ENCODE results near the gene PLXDC2.
"Not testable (repeated sequence)": the region's sequence is repeated elsewhere in the genome, so short reads cannot be mapped to it uniquely, and the experiment has no call there.

DNA sequence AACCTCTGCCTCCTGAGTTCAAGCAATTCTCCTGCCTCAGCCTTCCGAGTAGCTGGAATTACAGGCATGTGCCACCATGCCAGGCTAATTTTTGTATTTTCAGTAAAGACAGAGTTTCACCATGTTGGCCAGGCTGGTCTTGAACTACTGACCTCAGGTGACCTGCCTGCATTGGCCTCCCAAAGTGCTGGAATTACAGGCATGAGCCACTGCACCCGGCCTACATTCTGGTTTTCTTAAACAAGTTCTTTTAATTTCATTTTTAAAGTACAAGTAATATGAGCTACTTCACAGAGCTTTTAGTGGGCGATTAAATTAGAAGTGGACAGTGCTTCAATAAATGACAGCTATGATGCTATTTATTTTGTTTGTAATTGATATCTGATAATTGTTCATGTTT, 46.4 kb upstream of the PLXDC2 start:
- TF ChIP-seq, protein P1, sequence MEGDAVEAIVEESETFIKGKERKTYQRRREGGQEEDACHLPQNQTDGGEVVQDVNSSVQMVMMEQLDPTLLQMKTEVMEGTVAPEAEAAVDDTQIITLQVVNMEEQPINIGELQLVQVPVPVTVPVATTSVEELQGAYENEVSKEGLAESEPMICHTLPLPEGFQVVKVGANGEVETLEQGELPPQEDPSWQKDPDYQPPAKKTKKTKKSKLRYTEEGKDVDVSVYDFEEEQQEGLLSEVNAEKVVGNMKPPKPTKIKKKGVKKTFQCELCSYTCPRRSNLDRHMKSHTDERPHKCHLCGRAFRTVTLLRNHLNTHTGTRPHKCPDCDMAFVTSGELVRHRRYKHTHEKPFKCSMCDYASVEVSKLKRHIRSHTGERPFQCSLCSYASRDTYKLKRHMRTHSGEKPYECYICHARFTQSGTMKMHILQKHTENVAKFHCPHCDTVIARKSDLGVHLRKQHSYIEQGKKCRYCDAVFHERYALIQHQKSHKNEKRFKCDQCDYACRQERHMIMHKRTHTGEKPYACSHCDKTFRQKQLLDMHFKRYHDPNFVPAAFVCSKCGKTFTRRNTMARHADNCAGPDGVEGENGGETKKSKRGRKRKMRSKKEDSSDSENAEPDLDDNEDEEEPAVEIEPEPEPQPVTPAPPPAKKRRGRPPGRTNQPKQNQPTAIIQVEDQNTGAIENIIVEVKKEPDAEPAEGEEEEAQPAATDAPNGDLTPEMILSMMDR (IDR thresholded peaks at IDR 0.05) = not testable (repeated sequence)
- TF ChIP-seq POLR2A (IDR thresholded peaks at IDR 0.05) = not testable (repeated sequence)

All from heart left ventricle (tissue), 13 donors.